ENCODE data around the gene FAM81A. TPM values are rescaled to one million over a fixed set of nuclear protein-coding genes. Genes with fewer than 3 reads are reported as not detected.
A peak's percentile ranks its signal among the peaks of the same experiment; 100 is the strongest.

Gene FAM81A
- total RNA-seq: 1 to 10 TPM in 1 of 4 donors, under 1 TPM in 2, not detected in 1; 0.53 to 2.0 (median 0.83) TPM

DNA sequence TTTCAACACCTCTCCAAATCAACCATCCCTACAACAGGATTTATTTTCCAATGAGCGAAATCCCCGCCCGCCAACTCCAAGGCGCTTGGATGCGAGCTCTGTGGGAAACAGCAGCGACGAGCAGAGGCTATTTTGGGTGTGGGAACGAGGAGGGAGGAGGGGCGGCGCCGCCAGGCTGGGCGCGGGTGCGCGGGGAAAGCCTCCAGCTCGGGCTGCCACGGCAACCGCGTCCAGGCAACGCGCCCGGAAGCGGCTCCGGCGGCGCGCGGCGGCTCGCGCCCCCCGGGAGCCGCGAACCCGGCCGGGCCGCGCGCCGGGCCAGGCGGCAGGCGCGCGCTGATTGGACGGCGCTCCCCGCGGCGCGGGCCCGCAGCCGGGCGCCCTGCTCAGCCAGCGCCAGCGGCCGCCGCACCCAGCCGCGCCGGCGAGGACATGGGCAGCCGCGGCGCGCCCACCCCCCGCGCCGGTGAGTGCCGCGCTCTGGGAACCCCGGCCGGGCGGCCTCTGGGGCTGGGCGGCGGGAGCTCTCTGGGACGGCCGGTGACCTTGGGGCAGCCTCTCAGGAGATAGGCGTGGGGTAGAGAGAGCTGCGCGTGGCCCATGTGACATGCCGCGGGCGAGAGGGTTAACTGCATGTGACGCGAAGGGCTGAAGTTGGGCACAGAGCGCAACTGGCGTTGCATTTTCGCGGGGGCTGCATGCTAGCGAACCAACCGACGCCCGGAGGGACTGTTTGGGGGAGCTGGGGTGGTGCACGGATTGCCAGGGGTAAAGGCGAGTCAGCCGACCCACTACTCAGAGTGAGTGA lies at the start of gene FAM81A:
Gene FAM81A (plus strand): TSS at position 370 of the 808 bp plus-strand sequence. CDS start 20,441 bp downstream, outside the sequence.
- H3K4me3 ChIP-seq: peak within 1 kb of the TSS; percentile 42 to 69 (median 52)
- no peaks in the 10 kb centered on the region for H3K27me3 ChIP-seq
- DNase-seq: peak; percentile 57 to 81 (median 75)
- TF ChIP-seq, protein P1, sequence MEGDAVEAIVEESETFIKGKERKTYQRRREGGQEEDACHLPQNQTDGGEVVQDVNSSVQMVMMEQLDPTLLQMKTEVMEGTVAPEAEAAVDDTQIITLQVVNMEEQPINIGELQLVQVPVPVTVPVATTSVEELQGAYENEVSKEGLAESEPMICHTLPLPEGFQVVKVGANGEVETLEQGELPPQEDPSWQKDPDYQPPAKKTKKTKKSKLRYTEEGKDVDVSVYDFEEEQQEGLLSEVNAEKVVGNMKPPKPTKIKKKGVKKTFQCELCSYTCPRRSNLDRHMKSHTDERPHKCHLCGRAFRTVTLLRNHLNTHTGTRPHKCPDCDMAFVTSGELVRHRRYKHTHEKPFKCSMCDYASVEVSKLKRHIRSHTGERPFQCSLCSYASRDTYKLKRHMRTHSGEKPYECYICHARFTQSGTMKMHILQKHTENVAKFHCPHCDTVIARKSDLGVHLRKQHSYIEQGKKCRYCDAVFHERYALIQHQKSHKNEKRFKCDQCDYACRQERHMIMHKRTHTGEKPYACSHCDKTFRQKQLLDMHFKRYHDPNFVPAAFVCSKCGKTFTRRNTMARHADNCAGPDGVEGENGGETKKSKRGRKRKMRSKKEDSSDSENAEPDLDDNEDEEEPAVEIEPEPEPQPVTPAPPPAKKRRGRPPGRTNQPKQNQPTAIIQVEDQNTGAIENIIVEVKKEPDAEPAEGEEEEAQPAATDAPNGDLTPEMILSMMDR (IDR thresholded peaks at IDR 0.05): no peak
- TF ChIP-seq POLR2A (IDR thresholded peaks at IDR 0.05): no peak
- H3K4me1 ChIP-seq: peaks cover 0 to 15% (median 6%) of the 10 kb centered on the region in 4 donors
- H3K36me3 ChIP-seq: no peaks in the 10 kb centered on the region
- peak within 1 kb of the TSS in 2 of 4 donors; percentile 25 to 49 for H3K27ac ChIP-seq
- H3K9me3 ChIP-seq: no peaks in the 10 kb centered on the region

DNA sequence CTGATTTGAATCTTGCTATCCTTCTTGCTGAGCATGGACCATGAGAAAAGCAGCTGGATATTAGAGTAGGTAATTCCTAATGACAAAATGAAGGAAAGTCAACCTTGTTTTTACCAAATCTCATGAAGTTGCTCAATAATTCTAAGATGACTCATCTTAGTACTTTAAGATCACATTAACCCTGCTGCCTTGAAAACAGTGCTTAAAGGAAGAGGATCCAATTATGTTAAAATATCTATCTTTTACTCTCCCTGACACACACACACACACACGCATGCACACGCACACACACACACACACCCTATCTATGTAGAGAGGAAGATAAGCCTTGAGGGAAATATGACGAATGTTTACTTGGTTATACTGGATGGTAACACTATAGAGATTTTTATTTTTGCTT lies 49.3 kb upstream of the FAM81A start:
- Histone ChIP-seq H3K36me3 (no peaks in the 10 kb centered on the region), H3K4me3 (no peak overlapping the region), H3K9me3 (no peaks in the 10 kb centered on the region), H3K27ac (no peak overlapping the region), H3K27me3 (no peaks in the 10 kb centered on the region), H3K4me1 (no peaks in the 10 kb centered on the region)
- DNase-seq: no peak
- no peak for TF ChIP-seq POLR2A (IDR thresholded peaks at IDR 0.05)
- TF ChIP-seq, protein P1 (IDR thresholded peaks at IDR 0.05): no peak

DNA sequence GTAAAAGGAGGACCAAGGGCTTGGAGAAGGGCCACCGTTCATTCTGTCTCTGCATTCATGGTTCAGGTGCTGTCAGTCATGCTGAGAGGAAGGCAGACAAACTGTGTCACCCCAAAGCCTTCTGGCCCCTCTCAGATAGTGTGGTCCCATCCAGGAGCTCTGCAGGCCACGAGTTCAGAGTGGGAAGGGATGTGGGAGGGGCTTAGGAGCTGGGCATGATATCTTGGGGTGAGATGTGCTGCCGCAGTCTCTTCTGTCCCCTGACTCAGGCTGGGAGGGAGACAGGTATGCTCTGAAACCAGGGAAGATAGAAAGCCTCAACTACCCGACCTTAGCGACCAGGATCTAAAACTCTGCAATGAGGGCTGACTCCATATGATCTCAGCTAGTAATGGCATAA lies 45.7 kb upstream of the FAM81A start:
- Histone ChIP-seq H3K27me3 (no peaks in the 10 kb centered on the region), H3K4me3 (no peak overlapping the region), H3K9me3 (no peaks in the 10 kb centered on the region), H3K4me1 (no peaks in the 10 kb centered on the region), H3K27ac (no peak overlapping the region), H3K36me3 (no peaks in the 10 kb centered on the region)
- no peak for TF ChIP-seq POLR2A (IDR thresholded peaks at IDR 0.05)
- TF ChIP-seq, protein P1 (IDR thresholded peaks at IDR 0.05): no peak
- no peak for DNase-seq

DNA sequence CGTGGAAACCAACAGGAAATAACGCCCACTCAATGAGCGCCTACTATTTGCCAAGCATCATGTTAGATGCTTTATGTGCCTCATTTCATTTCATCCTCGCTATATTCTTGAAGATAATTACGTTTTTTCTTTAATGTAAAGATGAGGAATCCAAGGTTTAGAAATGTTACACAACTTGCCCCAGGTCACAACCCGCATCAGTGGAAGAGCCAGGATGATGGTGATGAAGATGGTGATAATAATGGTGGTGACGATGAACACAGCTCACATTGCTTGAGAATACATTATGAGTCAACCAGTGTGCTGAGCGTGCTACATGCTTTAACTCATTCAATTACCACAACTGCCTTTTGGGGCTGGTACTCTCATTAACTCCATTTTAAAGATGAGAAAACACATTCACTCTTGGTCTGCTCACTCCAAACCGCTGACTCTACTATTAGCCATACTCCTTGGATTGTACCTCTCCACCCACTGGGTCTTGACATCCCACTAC lies 43.8 kb upstream of the FAM81A start:
- no peak overlapping the region for H3K4me3 ChIP-seq
- no peaks in the 10 kb centered on the region for H3K4me1 ChIP-seq
- DNase-seq: no peak
- no peaks in the 10 kb centered on the region for H3K9me3 ChIP-seq
- TF ChIP-seq, protein P1 (IDR thresholded peaks at IDR 0.05): no peak
- TF ChIP-seq POLR2A (IDR thresholded peaks at IDR 0.05): no peak
- no peaks in the 10 kb centered on the region for H3K27me3 ChIP-seq
- no peak overlapping the region for H3K27ac ChIP-seq
- H3K36me3 ChIP-seq: no peaks in the 10 kb centered on the region

DNA sequence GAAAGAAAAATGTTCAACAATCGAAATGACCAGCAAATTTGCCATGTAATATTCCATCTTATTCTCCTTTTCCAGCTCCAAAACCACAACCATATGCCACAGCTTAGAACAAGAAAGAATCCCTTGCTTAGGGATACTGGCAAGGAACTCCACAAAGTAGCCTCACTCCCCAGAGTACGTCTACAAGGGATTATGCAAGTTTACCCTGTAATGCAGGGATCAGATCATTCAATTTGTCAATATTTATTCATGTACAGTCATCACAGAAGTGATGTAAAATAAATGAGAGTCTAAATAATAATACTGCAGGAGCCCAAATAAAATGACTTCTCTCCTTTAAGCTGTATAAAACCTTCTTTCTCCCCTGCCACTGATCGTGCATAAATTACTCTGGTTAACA lies 41.8 kb upstream of the FAM81A start:
- no peak for DNase-seq
- Histone ChIP-seq H3K4me1 (no peaks in the 10 kb centered on the region), H3K4me3 (no peak overlapping the region)

More for the DNA sequence above, 41.8 kb upstream of the FAM81A start:
- H3K36me3 ChIP-seq: no peaks in the 10 kb centered on the region
- no peak overlapping the region for H3K27ac ChIP-seq
- TF ChIP-seq, protein P1 (IDR thresholded peaks at IDR 0.05): no peak
- no peak for TF ChIP-seq POLR2A (IDR thresholded peaks at IDR 0.05)
- H3K27me3 ChIP-seq: no peaks in the 10 kb centered on the region
- no peaks in the 10 kb centered on the region for H3K9me3 ChIP-seq
